Pancreas (tissue), 10 donors: ENCODE data around the gene ZNF784. TPM values are rescaled to one million over a fixed set of nuclear protein-coding genes. Genes with fewer than 3 reads are reported as not detected.
A peak's percentile ranks its signal among the peaks of the same experiment; 100 is the strongest.

Experiments
- ATAC-seq, 4 donors: fragments of 200-7000 bp; cut with Tn5 transposase; one replicate each; pipeline versions ENCODE4 v1.8.0 to v1.9.1; 2020; ENCODE audit warnings: mild to moderate bottlenecking in 4 of 4, moderate library complexity in 4 of 4
- DNase-seq, 6 donors: peaks; one replicate each; pipeline ENCODE4 v3.0.0-alpha.2; 2020
- FAIRE-seq: peaks from 2 replicates; lab custom pipeline; 2012; peaks lifted over from hg19 to GRCh38; lab: Jason Lieb, UNC
- H3K27ac ChIP-seq, 4 donors: fragments of 200-600 bp; sonication (generic); 1 replicate in 3 of 4; 2 replicates in 1 of 4; pipeline versions ENCODE4 v1.5.0 to v1.8.0; 2020
- H3K27me3 ChIP-seq, 4 donors: fragments of 200-600 bp; one replicate each; pipeline ENCODE4 v1.8.0; 2021
- H3K36me3 ChIP-seq, 3 donors: fragments of 200-600 bp; sonication (generic) in 1 of 3; one replicate each; pipeline versions ENCODE4 v1.5.0 to v1.8.0; 2020 to 2021
- H3K4me1 ChIP-seq, 3 donors: fragments of 200-600 bp; one replicate each; pipeline ENCODE4 v1.8.0; 2021
- H3K4me3 ChIP-seq, 4 donors: fragments of 200-600 bp; sonication (generic) in 2 of 4; one replicate each; pipeline versions ENCODE4 v1.5.0 to v1.8.0; 2020 to 2021
- H3K9me3 ChIP-seq, 4 donors: fragments of 200-600 bp; one replicate each; pipeline ENCODE4 v1.8.0; 2021
- WGBS, 2 donors: extraction: QIAGEN DNeasy Blood & Tissue Kit; methylation state at CpG; one replicate each; pipeline ENCODE4 v1.1.7; 2013; 5-methylcytosine and 5-hydroxymethylcytosine counted together
- intact Hi-C, 3 donors: fragments of 100-400 bp; cut with DNase I; formaldehyde crosslinking; loops; one replicate each; pipeline versions ENCODE4 v1.11.1 to v1.14.2; 2022
- polyA plus RNA-seq, 2 donors: library from polyadenylated mRNA; stranded (reverse); fragments of 200-250 nt; gene quantifications; one replicate each; pipeline ENCODE4 v1.2.3, GENCODE V29; 2013
- total RNA-seq, 6 donors: library from RNA; stranded (reverse); fragmentation: NEBNext Ultra II Directional in 4 of 6; extraction: Animal tissue kit (Norgen Biotek cat#: 25700) in 4 of 6; gene quantifications; one replicate each; pipeline versions ENCODE4 v1.2.1 to v1.2.4, GENCODE V29; 2021 to 2023
- TF ChIP-seq, protein P1 (sequence below), 4 donors: fragments of 200-600 bp; sonication (generic) in 3 of 4; IDR thresholded peaks; one replicate each; pipeline versions ENCODE4 v1.5.0 to v1.8.0; 2021; ENCODE audit warnings: antibody characterized with exemption in 4 of 4
- donor health status: healthy with polysubstance abuse.
- donor health status: DM: no; HTN: no; CAD: no; lungs with moderate emphysema.
- donor health status: DM: no; HTN: no; CAD: no.
- donor health status: control.
- donor health status: control.
- donor health status: Bipolar disorder and iron deficiency.
- donor health status: DM: yes; HTN: yes; CAD: no.
- donor health status: DM: no; HTN: no; CAD: no.
- donor health status: DM: no; HTN: no; CAD: no.
- donor health status: DM: yes; HTN: yes; CAD: no.

The ZNF784 gene
- total and polyA plus RNA-seq, 8 donors, result 3.7 to 12.9 (median 5.1) TPM

DNA sequence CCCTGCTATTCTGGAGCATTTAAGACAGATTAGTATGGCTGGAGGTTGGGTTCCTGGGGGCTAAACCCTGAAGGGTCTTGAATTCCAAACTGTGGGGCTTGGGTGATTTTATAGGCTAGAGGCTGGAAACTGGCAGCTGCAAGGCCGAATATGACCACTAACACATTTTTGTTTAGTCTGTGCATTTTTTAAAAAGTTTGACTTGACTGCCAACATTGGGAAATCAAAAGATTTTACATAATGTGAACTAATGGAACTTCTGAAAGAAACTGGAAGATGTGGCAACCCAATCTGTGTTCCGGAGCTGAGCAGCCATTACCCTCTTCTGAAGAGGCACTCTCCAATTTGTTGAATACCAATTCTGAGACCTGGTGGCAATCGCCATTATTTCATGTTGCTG lies 5.1 kb downstream of the ZNF784 start:
- 76 to 92% methylated on average over 3 of the region's 3 CpGs for WGBS, 2 donors
- ATAC-seq, result no peak
- Histone ChIP-seq H3K27me3 (no peaks in the 10 kb centered on the region), H3K9me3 (no peaks in the 10 kb centered on the region), H3K36me3 (peaks cover 0 to 29% (median 0%) of the 10 kb centered on the region in 3 donors), H3K4me1 (peaks cover 0 to 3% (median 0%) of the 10 kb centered on the region in 3 donors), H3K4me3 (no peak overlapping the region), H3K27ac (no peak overlapping the region)
- TF ChIP-seq, protein P1, sequence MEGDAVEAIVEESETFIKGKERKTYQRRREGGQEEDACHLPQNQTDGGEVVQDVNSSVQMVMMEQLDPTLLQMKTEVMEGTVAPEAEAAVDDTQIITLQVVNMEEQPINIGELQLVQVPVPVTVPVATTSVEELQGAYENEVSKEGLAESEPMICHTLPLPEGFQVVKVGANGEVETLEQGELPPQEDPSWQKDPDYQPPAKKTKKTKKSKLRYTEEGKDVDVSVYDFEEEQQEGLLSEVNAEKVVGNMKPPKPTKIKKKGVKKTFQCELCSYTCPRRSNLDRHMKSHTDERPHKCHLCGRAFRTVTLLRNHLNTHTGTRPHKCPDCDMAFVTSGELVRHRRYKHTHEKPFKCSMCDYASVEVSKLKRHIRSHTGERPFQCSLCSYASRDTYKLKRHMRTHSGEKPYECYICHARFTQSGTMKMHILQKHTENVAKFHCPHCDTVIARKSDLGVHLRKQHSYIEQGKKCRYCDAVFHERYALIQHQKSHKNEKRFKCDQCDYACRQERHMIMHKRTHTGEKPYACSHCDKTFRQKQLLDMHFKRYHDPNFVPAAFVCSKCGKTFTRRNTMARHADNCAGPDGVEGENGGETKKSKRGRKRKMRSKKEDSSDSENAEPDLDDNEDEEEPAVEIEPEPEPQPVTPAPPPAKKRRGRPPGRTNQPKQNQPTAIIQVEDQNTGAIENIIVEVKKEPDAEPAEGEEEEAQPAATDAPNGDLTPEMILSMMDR (IDR thresholded peaks at IDR 0.05), result no peak
- peak in 1 of 6 donors; percentile 2 for DNase-seq
- FAIRE-seq, result no peak
- intact Hi-C loops, result no loop called here

DNA sequence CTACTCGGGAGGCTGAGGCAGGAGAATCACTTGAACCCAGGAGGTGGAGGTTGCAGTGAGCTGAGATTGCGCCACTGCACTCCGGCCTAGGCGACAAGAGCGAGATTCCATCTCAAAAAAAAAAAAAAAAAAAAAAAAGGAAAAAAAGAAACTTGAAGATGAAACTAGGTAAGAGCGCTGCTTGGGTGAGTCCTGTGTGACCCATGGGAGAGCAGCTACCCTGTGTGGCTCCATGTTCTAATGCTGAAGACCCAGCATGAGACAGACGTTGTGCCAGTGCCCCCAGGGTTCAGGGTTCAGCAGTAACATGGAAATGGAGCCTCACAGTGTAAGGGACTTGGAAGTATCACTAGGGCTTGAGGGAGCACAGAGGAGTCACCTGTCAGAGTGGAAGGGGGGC lies 5.9 kb downstream of the ZNF784 start:
- ATAC-seq (no peak), FAIRE-seq (no peak), DNase-seq (no peak)
- 82 to 93% methylated on average over 7 of the region's 7 CpGs for WGBS, 2 donors
- Histone ChIP-seq H3K36me3 (peaks cover 0 to 29% (median 0%) of the 10 kb centered on the region in 3 donors), H3K4me1 (no peaks in the 10 kb centered on the region), H3K9me3 (no peaks in the 10 kb centered on the region), H3K27me3 (no peaks in the 10 kb centered on the region), H3K4me3 (no peak overlapping the region), H3K27ac (no peak overlapping the region)
- intact Hi-C loops, result no loop called here
- TF ChIP-seq, protein P1 (IDR thresholded peaks at IDR 0.05), result no peak

DNA sequence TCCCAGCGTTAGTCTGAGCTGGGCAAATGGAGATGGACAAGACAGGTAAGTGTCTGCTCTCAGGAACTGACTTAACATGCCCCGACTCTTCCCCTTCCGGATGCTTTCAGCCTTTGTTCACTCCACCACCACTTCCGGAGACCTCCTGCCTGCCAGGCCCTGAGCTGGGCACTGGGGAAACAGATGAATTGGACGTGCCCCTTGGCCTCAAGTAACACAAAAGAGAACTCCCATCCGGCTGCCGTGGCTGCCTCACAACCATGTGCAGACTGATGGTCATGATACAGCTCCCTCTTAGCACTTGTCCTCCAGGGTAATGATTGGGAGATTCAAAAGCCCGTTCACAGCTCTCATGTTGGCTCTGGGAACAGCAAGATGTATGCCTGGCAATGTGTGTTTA lies 6.9 kb downstream of the ZNF784 start:
- Histone ChIP-seq H3K36me3 (peaks cover 0 to 29% (median 0%) of the 10 kb centered on the region in 3 donors), H3K27me3 (no peaks in the 10 kb centered on the region), H3K4me1 (no peaks in the 10 kb centered on the region), H3K9me3 (no peaks in the 10 kb centered on the region), H3K27ac (no peak overlapping the region), H3K4me3 (no peak overlapping the region)
- DNase-seq (no peak), FAIRE-seq (no peak), ATAC-seq (no peak)
- 85 to 88% methylated on average over 8 of the region's 8 CpGs for WGBS, 2 donors
- TF ChIP-seq, protein P1 (IDR thresholded peaks at IDR 0.05), result no peak
- intact Hi-C loops, result no loop called here

DNA sequence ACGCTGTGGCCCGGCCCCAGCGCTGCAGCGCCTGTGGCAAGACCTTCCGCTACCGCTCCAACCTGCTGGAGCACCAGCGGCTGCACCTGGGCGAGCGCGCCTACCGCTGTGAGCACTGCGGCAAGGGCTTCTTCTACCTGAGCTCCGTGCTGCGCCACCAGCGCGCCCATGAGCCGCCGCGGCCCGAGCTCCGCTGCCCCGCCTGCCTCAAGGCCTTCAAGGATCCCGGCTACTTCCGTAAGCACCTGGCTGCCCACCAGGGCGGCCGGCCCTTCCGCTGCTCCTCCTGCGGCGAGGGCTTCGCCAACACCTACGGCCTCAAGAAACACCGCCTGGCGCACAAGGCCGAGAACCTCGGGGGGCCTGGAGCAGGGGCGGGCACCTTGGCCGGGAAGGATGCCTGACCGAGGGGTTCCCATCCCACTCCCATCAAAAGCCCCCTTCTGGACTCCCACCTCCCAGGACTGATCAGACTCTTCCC lies 7.9 kb downstream of the ZNF784 start:
- no peak for DNase-seq
- no peak for ATAC-seq
- no peaks in the 10 kb centered on the region for H3K27me3 ChIP-seq
- H3K9me3 ChIP-seq, result no peaks in the 10 kb centered on the region
- intact Hi-C loops, result no loop called here
- FAIRE-seq, result no peak
- 97 to 99% methylated on average over 38 of the region's 38 CpGs for WGBS, 2 donors
- H3K36me3 ChIP-seq, result peaks cover 0 to 23% (median 0%) of the 10 kb centered on the region in 3 donors
- H3K27ac ChIP-seq, result no peak overlapping the region
- H3K4me1 ChIP-seq, result no peaks in the 10 kb centered on the region
- TF ChIP-seq, protein P1 (IDR thresholded peaks at IDR 0.05), result no peak
- no peak overlapping the region for H3K4me3 ChIP-seq

GRCh38 chr19:55615543-55616394 lies 8.6 kb downstream of the ZNF784 start:
- DNase-seq, result no peak
- Histone ChIP-seq H3K27me3 (no peaks in the 10 kb centered on the region), H3K36me3 (peaks cover 0 to 23% (median 0%) of the 10 kb centered on the region in 3 donors), H3K9me3 (no peaks in the 10 kb centered on the region), H3K4me1 (no peaks in the 10 kb centered on the region), H3K27ac (no peak overlapping the region), H3K4me3 (no peak overlapping the region)
- TF ChIP-seq, protein P1 (IDR thresholded peaks at IDR 0.05), result no peak
- FAIRE-seq, result no peak
- intact Hi-C loops, result no loop called here
- WGBS, 2 donors, result 96 to 97% methylated on average over 87 to 88 of the region's 88 CpGs
- no peak for ATAC-seq
